GM23248 (cell line): Measurements from ENCODE around the gene ZFYVE9.
"Not testable (repeated sequence)": the region's sequence is repeated elsewhere in the genome, so short reads cannot be mapped to it uniquely, and the experiment has no call there.

ENCODE experiments used
- EZH2 ChIP-seq: fragments of 200-600 bp; sonication (generic); IDR thresholded peaks from 2 replicates; pipeline ENCODE4 v1.6.1; 2018; ENCODE audit warnings: antibody characterized with exemption, mild to moderate bottlenecking; ENCODE audit not compliant: insufficient read depth, poor library complexity, severe bottlenecking
- EZH2phosphoT487 ChIP-seq: fragments of 200-600 bp; sonication (generic); IDR thresholded peaks from 2 replicates; pipeline ENCODE4 v1.6.1; 2018; ENCODE audit warnings: antibody characterized with exemption, moderate library complexity, mild to moderate bottlenecking, low read depth; ENCODE audit not compliant: insufficient read depth

DNA sequence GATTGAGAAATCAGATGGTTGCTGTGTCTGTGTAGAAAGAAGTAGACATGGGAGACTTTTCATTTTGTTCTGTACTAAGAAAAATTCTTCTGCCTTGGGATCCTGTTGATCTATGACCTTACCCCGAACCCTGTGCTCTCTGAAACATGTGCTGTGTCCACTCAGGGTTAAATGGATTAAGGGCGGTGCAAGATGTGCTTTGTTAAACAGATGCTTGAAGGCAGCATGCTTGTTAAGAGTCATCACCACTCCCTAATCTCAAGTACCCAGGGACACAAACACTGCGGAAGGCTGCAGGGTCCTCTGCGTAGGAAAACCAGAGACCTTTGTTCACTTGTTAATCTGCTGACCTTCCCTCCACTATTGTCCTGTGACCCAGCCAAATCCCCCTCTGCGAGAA is 40.4 kb downstream of the ZFYVE9 start:
- not testable (repeated sequence) for TF ChIP-seq EZH2, EZH2phosphoT487
